ENCODE data around the gene EHBP1L1. TPM values are rescaled to one million over a fixed set of nuclear protein-coding genes. Genes with fewer than 3 reads are reported as not detected.

The EHBP1L1 gene
- total and polyA plus RNA-seq, 4 donors = 53.2 to 316 (median 250) TPM

- Histone ChIP-seq H3K4me3 (ENCODE audit: low read length in 2 of 2) (no peak overlapping the region), H3K4me1 (ENCODE audit: control insufficient read depth in 1 of 2, insufficient read depth in 2 of 2, low read length in 2 of 2) (no peaks in the 10 kb centered on the region), H3K27ac (ENCODE audit: low read depth in 1 of 2, low read length in 2 of 2) (no peak overlapping the region), H3K27me3 (ENCODE audit: control insufficient read depth in 1 of 2, insufficient read depth in 2 of 2, low read length in 1 of 2) (no peaks in the 10 kb centered on the region), H3K36me3 (ENCODE audit: control insufficient read depth in 1 of 2, insufficient read depth in 2 of 2, low read length in 1 of 2) (peaks cover 0 to 12% of the 10 kb centered on the region in 2 donors), H3K9me3 (ENCODE audit: control insufficient read depth, low read length) (no peaks in the 10 kb centered on the region)
- 90 to 92% methylated on average over 25 of the region's 25 CpGs for WGBS, 2 donors
- intact Hi-C loops (cut with DNase I) = loop anchor here in 1 of 2 donors (10.0 kb wide), 1 partner anchor 191 kb away; no protein-coding TSS in a partner anchor
- DNase-seq = no peak
- ATAC-seq (ENCODE audit: low FRiP score) = no peak
Observed at GRCh38 chr11:65623852-65624616, 48.2 kb downstream of the EHBP1L1 start.

- no peak for DNase-seq
- Histone ChIP-seq H3K4me1 (ENCODE audit: control insufficient read depth in 1 of 2, insufficient read depth in 2 of 2, low read length in 2 of 2) (no peaks in the 10 kb centered on the region), H3K36me3 (ENCODE audit: control insufficient read depth in 1 of 2, insufficient read depth in 2 of 2, low read length in 1 of 2) (peaks cover 0 to 11% of the 10 kb centered on the region in 2 donors), H3K27ac (ENCODE audit: low read depth in 1 of 2, low read length in 2 of 2) (no peak overlapping the region), H3K9me3 (ENCODE audit: control insufficient read depth, low read length) (no peaks in the 10 kb centered on the region), H3K27me3 (ENCODE audit: control insufficient read depth in 1 of 2, insufficient read depth in 2 of 2, low read length in 1 of 2) (no peaks in the 10 kb centered on the region), H3K4me3 (ENCODE audit: low read length in 2 of 2) (no peak overlapping the region)
- WGBS, 2 donors = 84 to 85% methylated on average over 30 of the region's 30 CpGs
- ATAC-seq (ENCODE audit: low FRiP score) = no peak
- intact Hi-C loops (cut with DNase I) = loop anchor here in 1 of 2 donors (10.0 kb wide), 1 partner anchor 190 kb away; no protein-coding TSS in a partner anchor
Observed at GRCh38 chr11:65624931-65625627, 49.2 kb downstream of the EHBP1L1 start.

GRCh38 chr11:65625628-65626342 lies 49.9 kb downstream of the EHBP1L1 start:
- WGBS, 2 donors = 68% methylated on average over 30 of the region's 30 CpGs
- Histone ChIP-seq H3K27ac (ENCODE audit: low read depth in 1 of 2, low read length in 2 of 2) (no peak overlapping the region), H3K9me3 (ENCODE audit: control insufficient read depth, low read length) (no peaks in the 10 kb centered on the region), H3K27me3 (ENCODE audit: control insufficient read depth in 1 of 2, insufficient read depth in 2 of 2, low read length in 1 of 2) (no peaks in the 10 kb centered on the region), H3K36me3 (ENCODE audit: control insufficient read depth in 1 of 2, insufficient read depth in 2 of 2, low read length in 1 of 2) (peaks cover 0 to 11% of the 10 kb centered on the region in 2 donors), H3K4me1 (ENCODE audit: control insufficient read depth in 1 of 2, insufficient read depth in 2 of 2, low read length in 2 of 2) (no peaks in the 10 kb centered on the region), H3K4me3 (ENCODE audit: low read length in 2 of 2) (no peak overlapping the region)
- ATAC-seq (ENCODE audit: low FRiP score) (peak; percentile 59), DNase-seq (no peak)
- intact Hi-C loops (cut with DNase I) = loop anchor here in 1 of 2 donors (10.0 kb wide), 1 partner anchor 189 kb away; no protein-coding TSS in a partner anchor

- intact Hi-C loops (cut with DNase I) = loop anchor here in 1 of 2 donors (10.0 kb wide), 1 partner anchor 188 kb away; no protein-coding TSS in a partner anchor
- WGBS, 2 donors = 92 to 94% methylated on average over 13 of the region's 13 CpGs
- H3K4me3 ChIP-seq (ENCODE audit: low read length in 2 of 2) = no peak overlapping the region
- ATAC-seq (ENCODE audit: low FRiP score) (no peak), DNase-seq (no peak)
- no peaks in the 10 kb centered on the region for H3K27me3 ChIP-seq (ENCODE audit: control insufficient read depth in 1 of 2, insufficient read depth in 2 of 2, low read length in 1 of 2)
- H3K9me3 ChIP-seq (ENCODE audit: control insufficient read depth, low read length) = no peaks in the 10 kb centered on the region
- H3K4me1 ChIP-seq (ENCODE audit: control insufficient read depth in 1 of 2, insufficient read depth in 2 of 2, low read length in 2 of 2) = no peaks in the 10 kb centered on the region
- no peak overlapping the region for H3K27ac ChIP-seq (ENCODE audit: low read depth in 1 of 2, low read length in 2 of 2)
- H3K36me3 ChIP-seq (ENCODE audit: control insufficient read depth in 1 of 2, insufficient read depth in 2 of 2, low read length in 1 of 2) = peaks cover 0 to 11% of the 10 kb centered on the region in 2 donors
Observed at GRCh38 chr11:65627202-65627601, 51.3 kb downstream of the EHBP1L1 start.

GRCh38 chr11:65629579-65629978 lies 53.7 kb downstream of the EHBP1L1 start:
- WGBS, 2 donors = 94 to 95% methylated on average over 14 of the region's 14 CpGs
- Histone ChIP-seq H3K9me3 (ENCODE audit: control insufficient read depth, low read length) (no peaks in the 10 kb centered on the region), H3K36me3 (ENCODE audit: control insufficient read depth in 1 of 2, insufficient read depth in 2 of 2, low read length in 1 of 2) (peaks cover 0 to 9% of the 10 kb centered on the region in 2 donors), H3K4me1 (ENCODE audit: control insufficient read depth in 1 of 2, insufficient read depth in 2 of 2, low read length in 2 of 2) (no peaks in the 10 kb centered on the region), H3K27me3 (ENCODE audit: control insufficient read depth in 1 of 2, insufficient read depth in 2 of 2, low read length in 1 of 2) (no peaks in the 10 kb centered on the region), H3K4me3 (ENCODE audit: low read length in 2 of 2) (no peak overlapping the region), H3K27ac (ENCODE audit: low read depth in 1 of 2, low read length in 2 of 2) (no peak overlapping the region)
- ATAC-seq (ENCODE audit: low FRiP score) (no peak), DNase-seq (no peak)
- intact Hi-C loops (cut with DNase I) = loop anchor here in 1 of 2 donors (10.0 kb wide), 1 partner anchor 185 kb away; no protein-coding TSS in a partner anchor

GRCh38 chr11:65630215-65630614 lies 54.4 kb downstream of the EHBP1L1 start:
- H3K4me1 ChIP-seq (ENCODE audit: control insufficient read depth in 1 of 2, insufficient read depth in 2 of 2, low read length in 2 of 2) = no peaks in the 10 kb centered on the region
- intact Hi-C loops (cut with DNase I) = no loop called here
- H3K27ac ChIP-seq (ENCODE audit: low read depth in 1 of 2, low read length in 2 of 2) = no peak overlapping the region
- no peaks in the 10 kb centered on the region for H3K9me3 ChIP-seq (ENCODE audit: control insufficient read depth, low read length)
- ATAC-seq (ENCODE audit: low FRiP score) = no peak
- DNase-seq = no peak
- H3K27me3 ChIP-seq (ENCODE audit: control insufficient read depth in 1 of 2, insufficient read depth in 2 of 2, low read length in 1 of 2) = no peaks in the 10 kb centered on the region
- no peak overlapping the region for H3K4me3 ChIP-seq (ENCODE audit: low read length in 2 of 2)
- H3K36me3 ChIP-seq (ENCODE audit: control insufficient read depth in 1 of 2, insufficient read depth in 2 of 2, low read length in 1 of 2) = peaks cover 0 to 13% of the 10 kb centered on the region in 2 donors
- WGBS, 2 donors = 83 to 84% methylated on average over 11 of the region's 11 CpGs

GRCh38 chr11:65633390-65634108 lies 57.7 kb downstream of the EHBP1L1 start:
- ATAC-seq (ENCODE audit: low FRiP score) (no peak), DNase-seq (no peak)
- Histone ChIP-seq H3K4me1 (ENCODE audit: control insufficient read depth in 1 of 2, insufficient read depth in 2 of 2, low read length in 2 of 2) (no peaks in the 10 kb centered on the region), H3K27ac (ENCODE audit: low read depth in 1 of 2, low read length in 2 of 2) (no peak overlapping the region), H3K9me3 (ENCODE audit: control insufficient read depth, low read length) (no peaks in the 10 kb centered on the region), H3K36me3 (ENCODE audit: control insufficient read depth in 1 of 2, insufficient read depth in 2 of 2, low read length in 1 of 2) (peaks cover 0 to 10% of the 10 kb centered on the region in 2 donors), H3K27me3 (ENCODE audit: control insufficient read depth in 1 of 2, insufficient read depth in 2 of 2, low read length in 1 of 2) (no peaks in the 10 kb centered on the region), H3K4me3 (ENCODE audit: low read length in 2 of 2) (no peak overlapping the region)
- intact Hi-C loops (cut with DNase I) = no loop called here
- 85 to 86% methylated on average over 20 of the region's 20 CpGs for WGBS, 2 donors

- Histone ChIP-seq H3K27ac (ENCODE audit: low read depth in 1 of 2, low read length in 2 of 2) (no peak overlapping the region), H3K4me1 (ENCODE audit: control insufficient read depth in 1 of 2, insufficient read depth in 2 of 2, low read length in 2 of 2) (no peaks in the 10 kb centered on the region), H3K4me3 (ENCODE audit: low read length in 2 of 2) (no peak overlapping the region), H3K27me3 (ENCODE audit: control insufficient read depth in 1 of 2, insufficient read depth in 2 of 2, low read length in 1 of 2) (no peaks in the 10 kb centered on the region), H3K36me3 (ENCODE audit: control insufficient read depth in 1 of 2, insufficient read depth in 2 of 2, low read length in 1 of 2) (peaks cover 0 to 10% of the 10 kb centered on the region in 2 donors), H3K9me3 (ENCODE audit: control insufficient read depth, low read length) (no peaks in the 10 kb centered on the region)
- 89% methylated on average over 14 of the region's 14 CpGs for WGBS, 2 donors
- DNase-seq (no peak), ATAC-seq (ENCODE audit: low FRiP score) (no peak)
- intact Hi-C loops (cut with DNase I) = no loop called here
Observed at GRCh38 chr11:65634109-65634436, 58.2 kb downstream of the EHBP1L1 start.
